Right atrium auricular region (tissue), 2 donors: ENCODE results near the gene NDUFS6. TPM values are rescaled to one million over a fixed set of nuclear protein-coding genes. Genes with fewer than 3 reads are reported as not detected.

ENCODE experiments used
- DNase-seq: peaks from one replicate; pipeline ENCODE4 v3.0.0-alpha.2; 2019; ENCODE audit warnings: low spot score
- H3K27ac ChIP-seq, 2 donors: fragments of 200-600 bp; sonication (generic); 1 replicate in 1 of 2; 2 replicates in 1 of 2; pipeline ENCODE4 v1.5.1; 2016 to 2019
- H3K27me3 ChIP-seq, 2 donors: fragments of 200-600 bp; sonication (generic); one replicate each; pipeline versions ENCODE4 v1.5.1 to v1.6.0; 2017 to 2019
- H3K36me3 ChIP-seq: fragments of 200-600 bp; sonication (generic); one replicate; pipeline ENCODE4 v1.5.1; 2016
- H3K4me1 ChIP-seq, 2 donors: fragments of 200-600 bp; sonication (generic); one replicate each; pipeline versions ENCODE4 v1.5.1 to v1.6.0; 2017 to 2019
- H3K4me3 ChIP-seq, 2 donors: fragments of 200-600 bp; sonication (generic); 1 replicate in 1 of 2; 2 replicates in 1 of 2; pipeline ENCODE4 v1.5.1; 2017 to 2019; ENCODE audit warnings: mild to moderate bottlenecking in 1 of 2, moderate library complexity in 1 of 2
- H3K9me3 ChIP-seq, 2 donors: fragments of 200-600 bp; sonication (generic); one replicate each; pipeline ENCODE4 v1.5.1; 2019
- CTCF ChIP-seq, 2 donors: fragments of 200-600 bp; sonication (generic); IDR thresholded peaks; one replicate each; pipeline ENCODE4 v1.5.1; 2019; ENCODE audit warnings: antibody characterized with exemption in 2 of 2
- total RNA-seq, 2 donors: library from RNA; depleted of rRNA; stranded (reverse); fragments of >200 nt; gene quantifications; one replicate each; pipeline ENCODE4 v1.1.0, GENCODE V29; 2016

The NDUFS6 gene
- total RNA-seq, 2 donors from 2014 or later, result 130 to 135 TPM

- H3K4me1 ChIP-seq, result no peaks in the 10 kb centered on the region
- H3K4me3 ChIP-seq, result no peak overlapping the region
- DNase-seq, result no peak
- no peak for TF ChIP-seq CTCF (IDR thresholded peaks at IDR 0.05)
- no peaks in the 10 kb centered on the region for H3K9me3 ChIP-seq
- no peaks in the 10 kb centered on the region for H3K36me3 ChIP-seq
- no peak overlapping the region for H3K27ac ChIP-seq
- peaks cover 0 to 4% of the 10 kb centered on the region in 2 donors for H3K27me3 ChIP-seq
Measured at GRCh38 chr5:1859099-1859498, 57.9 kb downstream of the NDUFS6 start.

GRCh38 chr5:1860021-1860610 lies 58.9 kb downstream of the NDUFS6 start:
- no peak for DNase-seq
- no peak overlapping the region for H3K4me3 ChIP-seq
- no peaks in the 10 kb centered on the region for H3K4me1 ChIP-seq
- H3K36me3 ChIP-seq, result no peaks in the 10 kb centered on the region
- no peak overlapping the region for H3K27ac ChIP-seq
- H3K27me3 ChIP-seq, result peaks cover 0 to 4% of the 10 kb centered on the region in 2 donors
- no peaks in the 10 kb centered on the region for H3K9me3 ChIP-seq
- no peak for TF ChIP-seq CTCF (IDR thresholded peaks at IDR 0.05)

GRCh38 chr5:1860949-1861348 lies 59.7 kb downstream of the NDUFS6 start:
- no peaks in the 10 kb centered on the region for H3K4me1 ChIP-seq
- H3K27me3 ChIP-seq, result peaks cover 0 to 4% of the 10 kb centered on the region in 2 donors
- no peaks in the 10 kb centered on the region for H3K36me3 ChIP-seq
- no peak for DNase-seq
- H3K27ac ChIP-seq, result no peak overlapping the region
- no peaks in the 10 kb centered on the region for H3K9me3 ChIP-seq
- no peak for TF ChIP-seq CTCF (IDR thresholded peaks at IDR 0.05)
- no peak overlapping the region for H3K4me3 ChIP-seq

- no peaks in the 10 kb centered on the region for H3K36me3 ChIP-seq
- DNase-seq, result no peak
- no peak overlapping the region for H3K27ac ChIP-seq
- no peaks in the 10 kb centered on the region for H3K4me1 ChIP-seq
- no peak overlapping the region for H3K4me3 ChIP-seq
- H3K9me3 ChIP-seq, result no peaks in the 10 kb centered on the region
- no peaks in the 10 kb centered on the region for H3K27me3 ChIP-seq
- TF ChIP-seq CTCF (IDR thresholded peaks at IDR 0.05), result no peak
Measured at GRCh38 chr5:1864896-1865440, 63.8 kb downstream of the NDUFS6 start.

- no peak for TF ChIP-seq CTCF (IDR thresholded peaks at IDR 0.05)
- Histone ChIP-seq H3K27me3 (no peaks in the 10 kb centered on the region), H3K4me3 (no peak overlapping the region), H3K36me3 (no peaks in the 10 kb centered on the region), H3K4me1 (no peaks in the 10 kb centered on the region), H3K27ac (no peak overlapping the region), H3K9me3 (no peaks in the 10 kb centered on the region)
- no peak for DNase-seq
Measured at GRCh38 chr5:1865486-1865885, 64.3 kb downstream of the NDUFS6 start.

Other genes with a start within 250 kb of the NDUFS6 start
- 10 to 100 TPM; 40.5 to 41.2 TPM for gene MRPL36, start 1.6 kb upstream of the NDUFS6 start, total RNA-seq
- not detected for gene IRX4, start 81.5 kb downstream of the NDUFS6 start, total RNA-seq